ENCODE measurements around the gene ZNF462. TPM values are rescaled to one million over a fixed set of nuclear protein-coding genes. Genes with fewer than 3 reads are reported as not detected.
A peak's percentile ranks its signal among the peaks of the same experiment; 100 is the strongest.
"Not testable (repeated sequence)": the region's sequence is repeated elsewhere in the genome, so short reads cannot be mapped to it uniquely, and the experiment has no call there.

Gene ZNF462
- polyA plus RNA-seq, 10 donors: 7.7 to 12.9 (median 9.2) TPM

DNA sequence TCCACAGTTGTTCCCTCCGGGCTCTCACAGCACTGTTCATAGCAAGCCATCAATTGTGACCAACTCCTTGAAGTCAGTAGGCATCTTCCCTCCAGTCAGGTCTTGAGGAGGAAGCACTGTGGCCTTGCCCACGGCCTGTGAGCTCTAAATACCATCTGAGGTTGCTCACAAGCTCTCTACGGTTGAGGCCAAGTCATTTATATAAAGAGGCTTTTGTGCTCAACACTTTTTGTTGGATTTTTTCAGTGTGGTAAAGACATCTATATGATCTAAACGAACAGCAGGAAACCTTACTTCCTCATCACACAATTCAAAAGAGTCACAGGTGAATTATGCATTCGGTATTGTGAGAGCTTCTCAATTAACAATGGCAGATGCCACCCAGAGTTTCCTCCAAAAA lies 97.3 kb downstream of the ZNF462 start:
- DNase-seq: no peak

DNA sequence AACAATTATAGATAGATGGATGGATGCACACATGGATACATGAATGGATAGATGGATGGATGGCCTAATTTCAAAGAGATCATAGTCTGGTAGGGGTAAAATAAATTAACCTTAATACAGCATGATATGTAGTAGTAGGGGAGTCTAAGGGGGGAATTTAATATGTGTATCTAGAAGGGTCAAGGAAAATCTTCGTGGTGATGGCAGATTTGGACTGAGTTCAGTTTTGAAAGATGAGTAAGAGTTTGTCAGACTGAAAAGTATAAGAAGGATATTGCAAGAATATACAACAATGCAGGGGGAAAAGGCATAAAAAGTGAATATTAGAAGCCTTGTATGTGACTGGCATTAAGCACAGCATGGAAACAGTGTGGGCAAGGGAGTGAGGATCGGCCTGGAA lies 98.7 kb downstream of the ZNF462 start:
- DNase-seq: no peak

DNA sequence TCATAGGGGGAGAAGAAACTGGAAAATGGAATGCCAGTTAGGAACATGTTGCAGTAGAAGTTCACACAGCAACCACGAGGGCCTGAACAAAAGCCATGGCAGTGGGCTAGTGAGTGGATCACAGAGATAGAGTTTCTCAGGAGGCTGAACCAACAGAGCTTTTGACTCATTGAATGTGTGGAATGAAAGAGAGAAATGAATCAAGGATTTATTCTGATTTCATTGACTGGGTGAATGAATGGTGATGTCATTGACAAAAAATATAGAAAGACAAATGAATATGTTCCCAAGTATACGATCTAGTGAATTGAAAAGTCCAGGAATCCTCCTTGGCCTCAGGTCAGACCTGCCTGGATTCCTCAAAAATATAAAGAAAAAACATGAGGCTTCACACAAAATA lies 99.2 kb downstream of the ZNF462 start:
- peak in 1 of 3 donors; percentile 14 for DNase-seq

GRCh38 chr9:106962615-106963363 lies 99.8 kb downstream of the ZNF462 start:
- DNase-seq: peak; percentile 63 to 91 (median 84)

DNA sequence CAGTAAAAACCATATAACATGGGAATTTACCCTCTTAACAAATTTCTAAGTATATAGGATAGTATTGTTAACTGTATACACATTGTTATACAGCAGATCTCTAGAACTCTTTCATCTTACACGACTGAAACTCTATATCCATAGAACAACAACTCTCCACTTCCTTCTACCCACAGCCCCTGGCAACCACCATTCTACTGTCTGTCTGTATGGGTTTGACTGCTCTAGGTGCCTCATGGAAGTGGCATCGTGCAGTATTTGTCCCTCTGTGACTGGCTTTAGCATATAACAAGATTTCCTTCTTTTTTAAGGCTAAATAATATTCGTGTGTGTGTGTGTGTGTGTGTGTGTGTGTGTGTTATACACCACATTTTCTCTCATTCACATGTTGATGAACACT lies 100.7 kb downstream of the ZNF462 start:
- DNase-seq: no peak

- DNase-seq: no peak
These were observed 101.4 kb downstream of the ZNF462 start for GRCh38 chr9:106964329-106964728.

GRCh38 chr9:106964822-106965525 lies 102.0 kb downstream of the ZNF462 start:
- no peak for DNase-seq

- DNase-seq: no peak
These were observed 103.5 kb downstream of the ZNF462 start for GRCh38 chr9:106966481-106966880.

GRCh38 chr9:106969696-106970095 lies 106.7 kb downstream of the ZNF462 start:
- DNase-seq: no peak

GRCh38 chr9:106970219-106970975 lies 107.4 kb downstream of the ZNF462 start:
- no peak for DNase-seq

DNA sequence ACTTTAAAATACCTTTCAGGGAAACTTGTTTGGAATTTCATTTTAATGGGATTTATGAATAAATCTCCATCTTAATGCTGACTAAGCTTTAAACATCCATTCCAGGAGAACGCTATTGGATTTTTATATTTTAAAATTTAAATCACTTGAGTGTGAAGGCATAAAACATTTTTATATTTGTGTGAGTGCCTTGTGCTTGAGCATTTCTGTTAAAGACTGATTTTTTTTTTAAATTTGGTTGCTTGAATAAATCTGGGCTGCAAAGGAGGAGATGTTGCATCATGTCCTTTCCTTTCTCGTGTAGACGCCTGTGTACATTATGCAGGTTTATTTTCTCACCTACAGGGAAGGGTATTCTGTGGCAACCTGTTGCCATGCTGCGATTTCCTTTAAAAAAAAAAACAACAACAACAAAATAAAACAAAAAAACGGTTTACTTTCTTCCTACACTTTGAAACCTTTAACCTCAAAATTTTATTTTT lies 108.1 kb downstream of the ZNF462 start:
- DNase-seq: no peak

DNA sequence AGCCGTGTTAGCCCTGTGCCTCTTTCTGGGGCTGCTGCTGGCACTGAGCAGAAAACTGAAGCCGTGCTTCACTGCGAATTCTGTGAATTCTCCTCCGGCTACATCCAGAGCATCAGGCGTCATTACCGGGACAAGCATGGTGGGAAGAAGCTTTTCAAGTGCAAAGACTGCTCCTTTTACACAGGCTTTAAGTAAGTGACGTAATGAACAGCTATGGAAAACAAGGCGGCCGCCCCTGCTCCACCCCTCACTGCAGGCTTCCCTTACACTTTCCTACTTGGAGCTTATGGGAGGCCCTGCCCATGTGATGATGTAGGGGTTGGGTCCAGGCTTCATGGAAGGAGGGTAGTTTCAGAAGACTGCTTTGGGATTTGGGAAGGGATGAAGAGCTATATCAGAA lies 109.1 kb downstream of the ZNF462 start:
- DNase-seq: no peak

DNA sequence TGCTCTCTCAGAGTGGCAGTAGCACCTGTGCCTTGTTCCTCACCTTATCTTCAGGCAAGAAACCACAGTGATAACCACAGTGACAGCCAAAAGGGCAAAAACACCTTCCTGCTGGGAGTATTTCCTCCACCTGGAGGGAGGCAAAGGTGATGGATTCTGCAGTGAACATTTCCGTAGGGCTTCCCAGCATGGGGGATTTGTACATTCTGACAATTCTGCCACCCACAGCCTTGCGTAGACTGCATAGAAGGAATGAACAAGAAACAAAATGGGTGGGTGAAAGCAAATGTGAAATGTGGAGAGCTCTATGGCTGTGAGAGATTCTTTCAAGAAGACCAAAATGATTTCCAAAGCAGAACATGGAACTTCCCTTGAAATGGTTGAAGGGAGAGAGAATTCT lies 111.4 kb downstream of the ZNF462 start:
- DNase-seq: no peak

DNA sequence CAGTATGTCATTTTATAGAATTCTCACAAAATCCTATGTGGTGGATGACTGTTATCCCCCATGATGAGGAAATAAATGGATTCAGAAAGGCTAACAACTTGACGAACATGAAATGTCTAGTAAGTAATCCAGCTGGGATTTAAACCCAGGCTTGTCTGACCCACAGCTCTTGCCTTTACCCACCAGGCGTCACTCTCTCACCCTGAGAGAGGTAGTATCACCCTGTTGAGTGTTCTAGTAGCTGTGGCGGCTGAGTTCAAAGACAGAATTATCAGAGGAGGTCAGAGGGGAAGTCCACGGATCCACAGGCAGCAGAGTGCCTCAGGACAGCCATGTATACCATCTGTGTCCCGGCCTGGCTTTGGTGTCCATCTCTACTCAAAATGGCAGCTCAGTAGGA lies 113.8 kb downstream of the ZNF462 start:
- no peak for DNase-seq

DNA sequence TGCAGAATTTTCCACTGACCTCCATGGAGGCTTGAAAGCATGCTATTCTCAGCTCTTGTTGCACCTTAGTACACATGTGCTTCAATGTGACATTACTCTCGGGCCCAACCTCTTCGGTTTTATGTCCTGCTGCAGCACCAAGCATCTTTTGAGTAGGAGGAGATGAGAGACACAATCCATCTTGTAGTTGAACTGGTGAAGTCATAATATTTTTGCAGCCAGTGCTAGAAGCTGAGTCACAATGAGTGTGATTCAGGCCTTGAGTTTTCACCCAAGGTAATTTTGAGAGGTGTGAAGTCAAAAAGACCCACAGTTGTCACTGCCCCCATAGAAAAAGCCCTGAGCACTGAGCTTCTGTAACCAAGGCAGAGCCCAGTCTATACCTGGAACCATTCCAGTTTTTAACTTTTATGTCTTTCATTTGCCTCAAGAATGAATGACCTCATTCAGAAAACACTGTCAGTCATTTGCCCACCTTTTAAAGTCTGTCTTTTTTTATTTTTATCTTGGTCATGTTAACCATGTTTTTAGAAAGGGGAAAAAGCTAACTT lies 117.7 kb downstream of the ZNF462 start:
- DNase-seq: no peak

DNA sequence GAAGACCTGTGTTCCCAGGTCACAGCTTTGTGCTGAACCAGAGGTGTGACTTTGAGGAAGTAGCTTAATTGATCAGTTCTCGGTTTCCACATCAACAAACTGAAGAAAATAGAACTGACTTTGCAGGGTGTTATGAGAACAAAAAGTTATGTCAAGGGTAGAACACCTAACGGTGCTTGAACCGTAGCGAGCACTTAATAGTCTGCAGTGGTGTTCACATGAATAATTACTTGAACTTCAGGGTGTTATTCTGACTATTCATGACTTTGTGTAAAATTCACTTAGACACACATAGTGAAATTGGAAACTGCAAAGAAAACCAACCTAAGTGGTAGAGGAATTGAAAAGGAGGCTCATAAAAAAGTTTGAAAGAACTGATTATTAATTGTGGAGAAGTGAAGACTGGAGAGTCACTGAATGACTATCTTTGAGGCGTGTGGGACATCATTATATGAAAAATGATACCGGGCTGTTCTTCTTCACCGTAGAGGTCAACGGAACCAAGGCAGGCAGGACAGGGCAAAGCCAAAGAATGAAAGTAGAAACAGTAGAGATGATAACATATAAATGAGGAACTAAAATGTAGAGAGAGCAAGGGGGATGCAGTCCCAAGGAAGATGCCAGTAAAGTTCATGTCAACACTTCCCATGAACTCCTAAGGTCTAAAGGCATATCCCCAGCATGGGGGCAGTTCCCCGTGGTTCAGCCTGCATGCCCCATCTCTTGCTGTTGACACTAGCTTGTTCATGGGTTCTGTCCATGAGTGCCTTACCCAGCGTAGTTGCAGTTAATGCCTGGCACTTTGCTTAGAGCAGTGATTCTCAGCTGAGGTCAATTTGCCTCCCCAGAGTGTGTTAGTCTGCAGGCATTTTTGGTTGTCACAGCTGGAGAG lies 118.7 kb downstream of the ZNF462 start:
- no peak for DNase-seq

- no peak for DNase-seq
These were observed 119.7 kb downstream of the ZNF462 start for GRCh38 chr9:106982636-106983035.

DNA sequence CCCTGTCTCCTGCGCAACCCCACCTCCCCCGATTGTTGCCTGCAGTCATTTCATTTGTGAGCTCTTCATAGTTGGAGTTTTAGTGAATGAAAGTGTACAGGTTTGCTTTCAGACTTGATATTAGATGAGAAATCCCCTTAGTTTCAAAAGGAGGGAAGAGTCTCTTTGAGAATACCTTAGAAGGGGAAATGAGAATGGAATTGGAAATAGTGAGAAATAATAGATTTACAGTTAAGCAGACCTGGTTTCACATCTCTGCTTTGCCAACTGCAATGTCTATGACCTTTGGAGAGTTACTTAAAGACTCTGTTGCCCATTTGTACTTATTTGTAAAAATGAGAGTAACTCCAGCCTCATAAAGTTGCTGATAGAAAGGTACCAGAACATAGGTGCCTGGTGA lies 120.4 kb downstream of the ZNF462 start:
- DNase-seq: no peak

GRCh38 chr9:106989904-106990303 lies 126.9 kb downstream of the ZNF462 start:
- DNase-seq: not testable (repeated sequence)

DNA sequence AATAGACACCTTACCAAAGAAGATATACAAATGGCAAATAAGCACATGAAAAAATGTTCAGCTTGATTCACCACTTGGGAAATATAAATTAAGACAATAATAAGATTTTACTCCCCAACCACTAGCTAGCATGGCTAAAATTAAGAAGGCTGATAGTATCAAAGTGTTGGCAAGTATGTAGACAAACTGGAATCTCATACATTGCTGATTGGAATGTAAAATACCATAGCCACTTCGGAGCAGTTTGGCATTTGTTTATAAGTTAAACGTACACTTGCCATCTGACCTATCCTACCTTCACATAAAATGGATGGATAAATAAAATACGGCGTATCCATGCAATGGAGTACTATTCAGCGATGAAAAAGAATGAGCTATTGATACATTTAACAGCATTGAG lies 129.2 kb downstream of the ZNF462 start:
- DNase-seq: no peak

- DNase-seq: no peak
These were observed 130.6 kb downstream of the ZNF462 start for GRCh38 chr9:106993603-106994002.

Measured in muscle of back (tissue), 11 donors.